OCI-LY7 (cell line): ENCODE data around the gene PFKFB1. TPM values are rescaled to one million over a fixed set of nuclear protein-coding genes. Genes with fewer than 3 reads are reported as not detected.

ENCODE experiments used
- BruUV-seq: library from RNA; stranded (reverse); fragments of 400-500 nt; replicated peaks from 2 replicates; lab custom pipeline; 2021; lab: Mats Ljungman, UMichigan
- CTCF ChIA-PET: fragments of 300-600 bp; sonication (Branson Sonifier 250); formaldehyde crosslinking; loops from one replicate; lab custom pipeline; 2022; ENCODE audit warnings: antibody characterized with exemption; ENCODE audit not compliant: unreplicated experiment; lab: Charles Lee
- POLR2A ChIA-PET: fragments of 300-600 bp; sonication (Branson Sonifier 250); formaldehyde crosslinking; loops from one replicate; lab custom pipeline; 2022; ENCODE audit warnings: antibody characterized with exemption; lab: Charles Lee
- DNase-seq: peaks from one replicate; pipeline ENCODE4 v3.0.0-alpha.2; 2015; ENCODE audit warnings: low spot score
- H2AFZ ChIP-seq: fragments of 200-600 bp; sonication (generic), shearing (Covaris generic); 2 replicates; pipeline ENCODE4 v1.6.1; 2014; ENCODE audit warnings: mild to moderate bottlenecking, antibody characterized with exemption, low read length, moderate library complexity
- H3K27ac ChIP-seq: fragments of 200-600 bp; sonication (generic); 2 replicates; pipeline ENCODE4 v1.5.1; 2014; ENCODE audit warnings: mixed run types, low read depth, mild to moderate bottlenecking, moderate library complexity, low read length, inconsistent platforms; ENCODE audit not compliant: poor library complexity, severe bottlenecking
- H3K36me3 ChIP-seq: fragments of 200-600 bp; sonication (generic); 2 replicates; pipeline ENCODE4 v1.6.1; 2014; ENCODE audit warnings: mild to moderate bottlenecking, antibody characterized with exemption, low read length, moderate library complexity, mixed read lengths; ENCODE audit not compliant: insufficient read depth
- H3K4me1 ChIP-seq: fragments of 200-600 bp; sonication (generic); 2 replicates; pipeline ENCODE4 v1.5.1; 2014; ENCODE audit warnings: mild to moderate bottlenecking, low read length; ENCODE audit not compliant: insufficient read depth, poor library complexity, severe bottlenecking
- H3K4me2 ChIP-seq: fragments of 200-600 bp; sonication (generic); 2 replicates; pipeline ENCODE4 v1.6.1; 2014; ENCODE audit warnings: mild to moderate bottlenecking, low read length
- H3K4me3 ChIP-seq: fragments of 200-600 bp; sonication (generic); 2 replicates; pipeline ENCODE4 v1.5.1; 2014; ENCODE audit warnings: mild to moderate bottlenecking, low read depth, low read length; ENCODE audit not compliant: poor library complexity, severe bottlenecking
- H3K79me2 ChIP-seq: fragments of 200-600 bp; sonication (generic); 2 replicates; pipeline ENCODE4 v1.6.1; 2016; ENCODE audit warnings: low read depth, mild to moderate bottlenecking, low read length, moderate library complexity, mixed read lengths; ENCODE audit not compliant: insufficient read depth
- H3K9me2 ChIP-seq: fragments of 200-600 bp; sonication (generic); 2 replicates; pipeline ENCODE4 v1.6.1; 2016; ENCODE audit warnings: mild to moderate bottlenecking, low read length, mixed read lengths; ENCODE audit not compliant: insufficient read depth
- H3K9me3 ChIP-seq: fragments of 200-600 bp; sonication (generic); 2 replicates; pipeline ENCODE4 v1.6.1; 2014; ENCODE audit warnings: mild to moderate bottlenecking, mixed run types, low read length, mixed read lengths
- H4K20me1 ChIP-seq: fragments of 200-600 bp; sonication (generic); 2 replicates; pipeline ENCODE4 v1.6.1; 2014; ENCODE audit warnings: mild to moderate bottlenecking, antibody characterized with exemption, low read length, moderate library complexity, mixed read lengths; ENCODE audit not compliant: insufficient read depth
- EZH2phosphoT487 ChIP-seq: fragments of 200-600 bp; sonication (generic); IDR thresholded peaks from 2 replicates; pipeline ENCODE4 v1.6.1; 2018; ENCODE audit warnings: low read depth, borderline replicate concordance, mild to moderate bottlenecking, mixed run types, antibody characterized with exemption, low read length, moderate library complexity, mixed read lengths
- intact Hi-C: fragments of 100-400 bp; cut with micrococcal nuclease; formaldehyde crosslinking; loops from one replicate; pipeline ENCODE4 v1.10.0; 2022; ENCODE audit not compliant: unreplicated experiment
- total RNA-seq, 2 experiments: library from RNA; depleted of rRNA in 1 of 2; stranded (reverse); fragments of >200 nt in 1 of 2; shearing (Covaris generic) in 1 of 2; gene quantifications; 2 replicates each; pipeline ENCODE4 v1.2.3, GENCODE V29; 2014 to 2022
- TF ChIP-seq, protein P1 (sequence below): fragments of 200-600 bp; sonication (generic); conservative IDR thresholded peaks from 2 replicates; pipeline ENCODE4 v1.5.1; 2014; ENCODE audit warnings: mild to moderate bottlenecking, antibody characterized with exemption, low read length, moderate library complexity, mixed read lengths

The PFKFB1 gene
- total RNA-seq, 2 experiments from 2014 or later, result 0.72 to 0.76 TPM

DNA sequence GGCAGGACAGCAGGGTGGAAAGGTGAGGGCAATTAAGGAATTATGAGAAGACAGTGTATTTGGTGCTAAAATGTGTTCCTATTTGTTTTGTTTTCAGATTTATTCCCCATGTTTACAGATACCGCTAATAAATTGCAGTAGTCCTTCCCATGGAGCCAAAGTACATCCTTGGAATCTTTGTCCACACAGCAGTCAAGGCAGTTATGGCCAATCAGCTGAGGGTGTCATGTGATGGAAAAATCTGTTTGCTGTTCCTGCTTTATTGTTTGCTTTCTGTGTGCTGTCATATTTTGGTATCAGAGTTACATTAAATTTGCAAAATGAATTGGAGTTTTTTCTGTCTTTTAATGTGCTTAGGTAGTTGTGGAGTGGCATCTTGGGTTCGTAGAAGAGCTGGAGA lies 62.9 kb downstream of the PFKFB1 start:
- no peaks in the 10 kb centered on the region for H3K9me3 ChIP-seq
- peaks cover 5% of the 10 kb centered on the region for H3K4me1 ChIP-seq
- BruUV-seq, result no TSS peak
- POLR2A ChIA-PET, result no interaction called here
- DNase-seq, result no peak
- H3K36me3 ChIP-seq, result no peaks in the 10 kb centered on the region
- H4K20me1 ChIP-seq, result no peaks in the 10 kb centered on the region
- H3K4me2 ChIP-seq, result no peak overlapping the region
- TF ChIP-seq EZH2phosphoT487, result no peak
- TF ChIP-seq, protein P1, sequence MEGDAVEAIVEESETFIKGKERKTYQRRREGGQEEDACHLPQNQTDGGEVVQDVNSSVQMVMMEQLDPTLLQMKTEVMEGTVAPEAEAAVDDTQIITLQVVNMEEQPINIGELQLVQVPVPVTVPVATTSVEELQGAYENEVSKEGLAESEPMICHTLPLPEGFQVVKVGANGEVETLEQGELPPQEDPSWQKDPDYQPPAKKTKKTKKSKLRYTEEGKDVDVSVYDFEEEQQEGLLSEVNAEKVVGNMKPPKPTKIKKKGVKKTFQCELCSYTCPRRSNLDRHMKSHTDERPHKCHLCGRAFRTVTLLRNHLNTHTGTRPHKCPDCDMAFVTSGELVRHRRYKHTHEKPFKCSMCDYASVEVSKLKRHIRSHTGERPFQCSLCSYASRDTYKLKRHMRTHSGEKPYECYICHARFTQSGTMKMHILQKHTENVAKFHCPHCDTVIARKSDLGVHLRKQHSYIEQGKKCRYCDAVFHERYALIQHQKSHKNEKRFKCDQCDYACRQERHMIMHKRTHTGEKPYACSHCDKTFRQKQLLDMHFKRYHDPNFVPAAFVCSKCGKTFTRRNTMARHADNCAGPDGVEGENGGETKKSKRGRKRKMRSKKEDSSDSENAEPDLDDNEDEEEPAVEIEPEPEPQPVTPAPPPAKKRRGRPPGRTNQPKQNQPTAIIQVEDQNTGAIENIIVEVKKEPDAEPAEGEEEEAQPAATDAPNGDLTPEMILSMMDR, result no peak
- no peak overlapping the region for H3K27ac ChIP-seq
- no peak overlapping the region for H2AFZ ChIP-seq
- H3K9me2 ChIP-seq, result no peaks in the 10 kb centered on the region
- H3K4me3 ChIP-seq, result no peak overlapping the region
- H3K79me2 ChIP-seq, result no peaks in the 10 kb centered on the region
- CTCF ChIA-PET, result no interaction called here
- intact Hi-C loops, result no loop called here

DNA sequence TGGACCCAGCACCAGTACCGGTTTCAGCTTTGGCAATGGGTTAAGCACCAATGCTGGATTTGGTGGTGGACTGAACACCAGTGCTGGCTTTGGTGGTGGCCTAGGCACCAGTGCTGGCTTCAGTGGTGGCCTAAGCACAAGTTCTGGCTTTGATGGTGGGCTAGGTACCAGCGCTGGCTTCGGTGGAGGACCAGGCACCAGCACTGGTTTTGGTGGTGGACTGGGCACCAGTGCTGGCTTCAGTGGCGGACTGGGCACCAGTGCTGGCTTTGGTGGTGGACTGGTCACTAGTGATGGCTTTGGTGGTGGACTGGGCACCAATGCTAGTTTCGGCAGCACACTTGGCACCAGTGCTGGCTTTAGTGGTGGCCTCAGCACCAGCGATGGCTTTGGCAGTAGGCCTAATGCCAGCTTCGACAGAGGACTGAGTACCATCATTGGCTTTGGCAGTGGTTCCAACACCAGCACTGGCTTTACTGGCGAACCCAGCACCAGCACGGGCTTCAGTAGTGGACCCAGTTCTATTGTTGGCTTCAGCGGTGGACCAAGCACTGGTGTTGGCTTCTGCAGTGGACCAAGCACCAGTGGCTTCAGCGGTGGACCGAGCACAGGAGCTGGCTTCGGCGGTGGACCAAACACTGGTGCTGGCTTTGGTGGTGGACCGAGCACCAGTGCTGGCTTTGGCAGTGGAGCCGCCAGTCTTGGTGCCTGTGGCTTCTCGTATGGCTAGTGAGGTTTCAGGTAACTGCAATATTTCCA lies 63.5 kb downstream of the PFKFB1 start:
- Histone ChIP-seq H3K4me2 (no peak overlapping the region), H3K9me2 (no peaks in the 10 kb centered on the region), H3K27ac (no peak overlapping the region), H2AFZ (no peak overlapping the region), H3K9me3 (no peaks in the 10 kb centered on the region), H3K79me2 (no peaks in the 10 kb centered on the region), H3K36me3 (no peaks in the 10 kb centered on the region), H3K4me1 (peaks cover 5% of the 10 kb centered on the region), H3K4me3 (no peak overlapping the region), H4K20me1 (no peaks in the 10 kb centered on the region)
- intact Hi-C loops, result no loop called here
- ChIA-PET POLR2A (no interaction called here), CTCF (no interaction called here)
- BruUV-seq, result no TSS peak
- TF ChIP-seq EZH2phosphoT487, result no peak
- TF ChIP-seq, protein P1, result no peak
- no peak for DNase-seq

DNA sequence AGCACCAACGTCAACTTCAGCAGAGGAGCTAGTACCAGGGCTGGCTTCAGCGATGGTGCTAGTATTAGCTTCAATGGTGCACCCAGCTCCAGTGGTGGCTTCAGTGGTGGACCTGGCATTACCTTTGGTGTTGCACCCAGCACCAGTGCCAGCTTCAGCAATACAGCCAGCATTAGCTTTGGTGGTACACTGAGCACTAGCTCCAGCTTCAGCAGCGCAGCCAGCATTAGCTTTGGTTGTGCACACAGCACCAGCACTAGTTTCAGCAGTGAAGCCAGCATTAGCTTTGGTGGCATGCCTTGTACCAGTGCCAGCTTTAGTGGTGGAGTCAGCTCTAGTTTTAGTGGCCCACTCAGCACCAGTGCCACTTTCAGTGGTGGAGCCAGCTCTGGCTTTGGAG lies 65.1 kb downstream of the PFKFB1 start:
- Histone ChIP-seq H3K79me2 (no peaks in the 10 kb centered on the region), H3K4me1 (peaks cover 5% of the 10 kb centered on the region), H4K20me1 (no peaks in the 10 kb centered on the region), H3K36me3 (no peaks in the 10 kb centered on the region), H3K9me3 (no peaks in the 10 kb centered on the region), H3K27ac (no peak overlapping the region), H3K9me2 (no peaks in the 10 kb centered on the region), H3K4me2 (no peak overlapping the region), H2AFZ (no peak overlapping the region), H3K4me3 (no peak overlapping the region)
- DNase-seq, result no peak
- intact Hi-C loops, result no loop called here
- ChIA-PET CTCF (interaction anchor here (0.5 kb wide), 1 partner anchor 1430 kb away, joined by 4 read pairs; no protein-coding TSS in a partner anchor), POLR2A (no interaction called here)
- no TSS peak for BruUV-seq
- no peak for TF ChIP-seq EZH2phosphoT487
- TF ChIP-seq, protein P1, result no peak
